Left cardiac atrium (tissue), 4 donors: ENCODE measurements around the gene PARD3B. TPM values are rescaled to one million over a fixed set of nuclear protein-coding genes. Genes with fewer than 3 reads are reported as not detected.

Experiments
- ATAC-seq, 2 donors: fragments of 200-7000 bp; cut with Tn5 transposase; one replicate each; pipeline ENCODE4 v1.9.1; 2020; ENCODE audit warnings: mild to moderate bottlenecking in 2 of 2, moderate library complexity in 2 of 2
- DNase-seq: peaks from one replicate; pipeline ENCODE4 v3.0.0-alpha.2; 2020
- intact Hi-C, 2 donors: fragments of 100-400 bp; cut with DNase I; formaldehyde crosslinking; loops; one replicate each; pipeline versions ENCODE4 v1.14.1 to v1.15.1; 2022 to 2023
- total RNA-seq, 2 donors: library from RNA; stranded (reverse); fragmentation: NEBNext Ultra II Directional; extraction: Animal tissue kit (Norgen Biotek cat#: 25700); gene quantifications; one replicate each; pipeline ENCODE4 v1.2.1, GENCODE V29; 2021
- donor health status: DM: no; HTN: yes; CAD: no.
- donor health status: DM: no; HTN: yes; CAD: no; lungs with severe emphysema.
- donor health status: DM: yes; HTN: yes; CAD: no.
- donor health status: Dilated cardiomyopathy.

Gene PARD3B
- total RNA-seq, 2 donors from 2014 or later: 12.5 to 12.6 TPM

DNA sequence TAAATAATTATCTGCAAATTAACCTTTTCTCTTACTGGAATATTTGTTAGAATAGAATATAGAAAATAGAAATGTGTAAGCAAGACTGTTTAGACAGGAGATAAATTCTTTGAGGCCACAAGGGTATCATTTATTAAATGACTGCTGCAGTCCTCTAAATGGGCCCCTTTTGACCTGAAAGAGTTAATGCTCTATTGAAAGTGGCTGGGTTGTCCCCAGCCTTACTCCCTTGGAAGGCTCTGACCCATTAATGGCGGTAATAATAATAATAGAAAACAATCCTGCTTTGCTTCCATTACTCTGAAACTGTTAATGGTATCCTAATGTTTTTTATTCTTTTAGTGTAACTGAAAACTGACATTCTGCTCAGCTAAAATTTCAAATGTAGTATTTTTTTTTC is 739.1 kb downstream of the PARD3B start:
- no peak for DNase-seq
- ATAC-seq: no peak
- intact Hi-C loops: no loop called here

DNA sequence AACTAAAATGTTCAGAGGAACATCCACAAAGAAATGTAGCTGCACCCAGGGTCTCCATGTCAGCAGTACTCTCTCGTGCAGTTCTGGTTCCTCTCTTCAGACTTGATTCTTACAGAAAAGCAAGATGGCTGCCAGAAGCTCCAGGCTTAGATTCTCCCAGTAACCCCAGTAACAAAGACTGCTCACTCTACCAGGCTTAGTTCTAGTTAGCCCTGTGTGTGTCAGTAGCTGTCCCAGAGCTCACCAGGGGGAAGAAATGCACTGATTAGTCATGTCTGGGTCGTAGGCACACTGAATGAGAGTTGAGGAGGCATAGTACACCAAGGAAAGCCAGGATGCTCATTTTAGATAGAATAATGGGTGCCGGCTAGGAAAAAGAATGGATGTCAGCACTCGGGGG is 742.0 kb downstream of the PARD3B start:
- intact Hi-C loops: no loop called here
- DNase-seq (no peak), ATAC-seq (no peak)

DNA sequence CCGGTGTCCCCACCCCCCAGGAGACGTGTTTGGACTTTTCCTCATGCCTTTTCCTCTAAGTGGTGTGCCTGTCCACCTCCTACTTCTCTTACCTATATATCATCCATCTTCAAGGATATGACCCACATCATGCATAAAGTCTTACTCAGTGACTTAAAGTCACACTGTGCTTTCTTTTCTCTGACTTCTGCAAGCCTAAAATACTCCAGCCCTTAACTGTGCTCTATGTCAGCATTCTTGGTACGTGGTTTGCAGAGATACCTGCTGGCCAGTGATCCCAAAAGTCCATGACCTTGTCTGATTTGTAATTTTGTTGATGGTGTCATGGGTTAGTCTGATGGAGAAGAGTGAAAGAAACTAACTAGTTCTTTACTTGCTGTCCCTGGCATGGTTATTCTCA is 743.4 kb downstream of the PARD3B start:
- ATAC-seq: no peak
- no peak for DNase-seq
- intact Hi-C loops: no loop called here

DNA sequence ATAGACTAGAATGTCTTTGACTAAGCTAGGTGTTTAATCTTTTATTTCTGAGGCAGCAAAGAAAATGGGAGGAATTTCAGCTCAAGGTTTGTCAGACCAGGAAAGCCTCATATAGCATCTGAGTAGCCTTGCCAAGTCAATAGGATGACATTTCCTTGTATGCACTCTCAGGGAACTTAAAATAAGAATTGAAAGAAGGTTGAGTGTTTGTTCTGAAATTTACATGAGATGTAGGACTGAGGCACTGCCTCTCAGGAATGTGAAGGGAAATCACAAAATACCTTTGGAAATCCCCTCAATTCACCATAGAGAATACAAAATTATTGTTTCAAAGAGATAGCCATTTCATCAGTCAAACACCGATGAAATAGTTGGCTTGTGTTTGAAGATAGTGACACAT is 745.0 kb downstream of the PARD3B start:
- no peak for DNase-seq
- intact Hi-C loops: no loop called here
- ATAC-seq: no peak

DNA sequence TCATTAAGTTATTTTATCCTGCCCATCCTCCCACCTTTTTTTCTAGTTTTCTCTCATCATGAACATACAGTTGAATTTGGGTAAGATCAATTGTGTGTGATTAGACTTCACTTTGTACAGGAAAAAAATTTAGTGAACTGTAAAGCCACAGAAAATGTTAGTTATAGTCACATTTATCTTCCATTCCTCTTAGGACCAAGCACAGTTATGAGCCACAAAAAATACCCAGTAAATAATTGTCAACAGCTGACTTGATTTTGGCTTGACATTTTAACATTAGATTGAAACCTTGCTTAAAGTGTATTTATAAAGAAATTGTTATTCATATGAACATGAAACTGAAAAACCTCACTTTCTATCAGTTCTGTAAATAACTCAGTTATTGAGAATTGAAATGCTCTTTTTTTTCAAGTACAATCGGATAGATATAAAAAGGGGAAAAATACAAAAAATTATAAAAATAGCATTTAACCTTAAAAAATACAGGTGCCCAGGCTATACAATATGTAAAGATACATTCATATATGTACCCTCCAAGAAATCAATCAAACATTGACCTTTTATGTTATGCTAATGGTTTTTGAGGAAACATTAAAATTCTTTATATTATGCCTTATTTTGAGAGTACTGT is 747.5 kb downstream of the PARD3B start:
- intact Hi-C loops: no loop called here
- no peak for ATAC-seq
- no peak for DNase-seq

DNA sequence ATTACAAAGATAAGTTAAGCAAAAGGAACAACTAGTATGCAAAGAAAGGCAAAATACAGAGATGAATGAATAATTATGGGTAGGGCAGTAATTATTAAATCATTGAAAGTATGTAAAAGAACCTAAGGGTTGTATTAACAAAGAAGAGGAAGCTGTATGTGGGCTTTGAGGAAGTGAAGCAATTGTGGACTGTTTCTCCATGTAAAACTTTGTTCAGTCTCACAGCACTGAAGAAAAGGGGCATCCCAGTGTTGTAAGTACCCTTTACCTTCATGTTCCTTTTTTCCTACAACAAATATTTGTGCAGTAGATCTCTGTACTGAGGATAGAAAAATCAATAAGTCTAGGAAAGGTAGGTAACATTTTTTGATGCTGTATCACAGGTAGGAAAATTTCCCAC is 748.3 kb downstream of the PARD3B start:
- DNase-seq (no peak), ATAC-seq (no peak)
- intact Hi-C loops: no loop called here

DNA sequence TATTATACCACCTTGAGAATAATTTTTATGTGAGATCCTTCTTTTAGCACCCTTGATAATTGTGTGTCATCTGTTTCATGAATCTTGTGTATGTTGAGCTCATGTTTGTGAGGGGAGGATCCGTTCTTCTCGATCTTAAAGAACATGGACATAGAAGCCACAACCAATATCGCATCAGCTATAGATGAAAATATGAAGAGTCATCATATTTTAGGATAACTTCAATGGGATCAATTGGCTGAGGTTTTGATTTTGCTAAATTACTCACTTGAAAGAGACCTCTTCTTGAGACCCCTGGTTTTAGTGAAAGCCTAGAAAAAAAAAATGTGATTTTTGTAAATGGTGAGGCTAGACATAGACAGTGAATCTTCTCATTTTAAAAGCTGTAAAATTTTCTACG is 751.7 kb downstream of the PARD3B start:
- intact Hi-C loops: no loop called here
- DNase-seq: no peak
- ATAC-seq: no peak

DNA sequence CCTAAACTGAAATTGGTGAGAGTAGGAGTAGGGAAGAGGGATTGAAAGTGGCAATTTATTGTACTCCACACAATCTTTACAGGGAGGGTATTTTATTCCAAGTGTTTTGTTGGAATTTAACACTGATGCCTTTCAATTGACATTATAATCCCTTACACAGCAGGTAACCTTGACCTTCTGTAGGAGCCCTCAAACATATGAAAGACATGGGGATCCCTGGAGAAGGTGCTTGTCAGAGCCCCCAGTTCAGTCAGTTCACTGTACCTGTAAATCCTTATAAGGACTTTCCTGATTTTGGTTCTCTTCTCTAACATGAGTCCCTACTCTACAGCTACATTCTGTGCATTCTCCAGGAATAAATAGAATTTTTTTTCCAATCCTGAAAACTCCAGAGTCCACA is 752.1 kb downstream of the PARD3B start:
- intact Hi-C loops: no loop called here
- DNase-seq (no peak), ATAC-seq (no peak)

DNA sequence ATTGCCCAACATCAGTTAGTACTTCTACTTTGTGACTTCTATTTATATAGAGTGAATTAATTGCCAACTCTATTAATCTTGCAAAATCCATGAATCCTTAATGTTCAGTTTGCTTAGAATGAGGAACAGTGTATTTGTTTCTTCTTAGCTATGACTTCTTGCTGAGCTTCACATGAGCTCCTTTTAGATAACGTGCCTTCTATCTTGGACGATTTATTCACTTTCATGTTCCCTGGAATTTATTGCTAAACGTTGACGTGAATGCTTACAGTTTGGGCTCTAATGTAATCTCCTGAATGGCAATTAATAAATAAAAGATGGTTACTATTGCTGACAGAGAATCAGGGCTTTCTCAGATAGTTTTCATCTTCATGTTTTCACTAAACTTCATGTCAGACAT is 752.6 kb downstream of the PARD3B start:
- no peak for ATAC-seq
- intact Hi-C loops: no loop called here

DNA sequence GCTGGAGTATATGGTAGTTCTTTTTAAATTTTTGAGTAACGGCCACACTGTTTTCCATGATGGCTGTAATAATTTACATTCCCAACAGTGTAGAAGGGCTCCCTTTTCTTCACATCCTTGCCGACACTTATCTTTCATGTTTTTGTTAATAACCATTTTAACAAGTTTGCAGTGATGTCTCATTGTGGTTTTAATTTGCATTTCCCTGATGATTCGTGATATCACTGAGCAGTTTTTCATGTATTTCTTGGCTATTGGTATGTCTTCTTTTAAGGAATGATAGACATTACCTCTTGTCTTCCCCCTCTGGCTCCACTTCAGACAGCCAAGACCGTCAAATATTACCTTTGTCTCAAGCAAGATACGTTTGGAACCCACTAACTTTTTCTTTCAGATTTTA is 765.9 kb downstream of the PARD3B start:
- DNase-seq (no peak), ATAC-seq (no peak)
- intact Hi-C loops: no loop called here

More for the DNA sequence above, 752.6 kb downstream of the PARD3B start:
- no peak for DNase-seq

DNA sequence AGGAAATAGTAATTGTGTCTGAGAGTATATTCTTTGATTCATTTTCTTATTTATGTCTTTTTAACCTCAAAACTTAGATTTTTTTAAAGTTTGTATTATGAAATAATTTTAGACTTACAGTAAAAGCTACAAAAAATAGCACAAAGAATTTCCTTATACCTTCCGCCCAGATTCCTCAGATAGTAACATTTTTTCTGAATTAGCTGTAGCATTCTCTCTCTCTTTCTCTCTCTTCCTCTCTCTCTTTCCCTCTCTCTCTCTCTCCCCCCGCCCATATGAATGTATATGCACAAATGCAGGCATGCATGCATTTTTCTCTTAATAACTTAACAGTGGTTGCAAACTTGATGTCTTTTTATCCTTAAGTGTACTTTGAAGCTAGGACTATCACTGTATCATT is 776.0 kb downstream of the PARD3B start:
- ATAC-seq (no peak), DNase-seq (no peak)
- intact Hi-C loops: no loop called here

DNA sequence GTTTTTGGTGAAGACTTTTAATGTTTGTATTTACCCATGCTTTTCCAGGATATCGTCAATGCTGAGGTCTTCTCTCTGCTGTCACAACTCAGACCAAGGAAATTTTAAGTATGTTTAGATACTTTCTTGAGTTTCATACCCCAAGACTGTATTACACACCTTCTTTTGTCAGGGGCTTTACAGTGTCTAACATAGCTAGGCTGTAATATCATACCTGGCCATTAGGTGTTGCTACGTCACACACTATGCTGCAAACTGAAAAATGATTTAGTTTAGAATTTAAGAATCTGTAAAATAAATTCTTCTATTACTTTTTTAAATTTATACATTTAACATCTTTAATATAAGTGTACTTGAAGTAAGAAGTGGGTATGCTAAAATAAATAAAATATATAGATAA is 778.7 kb downstream of the PARD3B start:
- no peak for DNase-seq
- intact Hi-C loops: no loop called here
- no peak for ATAC-seq

DNA sequence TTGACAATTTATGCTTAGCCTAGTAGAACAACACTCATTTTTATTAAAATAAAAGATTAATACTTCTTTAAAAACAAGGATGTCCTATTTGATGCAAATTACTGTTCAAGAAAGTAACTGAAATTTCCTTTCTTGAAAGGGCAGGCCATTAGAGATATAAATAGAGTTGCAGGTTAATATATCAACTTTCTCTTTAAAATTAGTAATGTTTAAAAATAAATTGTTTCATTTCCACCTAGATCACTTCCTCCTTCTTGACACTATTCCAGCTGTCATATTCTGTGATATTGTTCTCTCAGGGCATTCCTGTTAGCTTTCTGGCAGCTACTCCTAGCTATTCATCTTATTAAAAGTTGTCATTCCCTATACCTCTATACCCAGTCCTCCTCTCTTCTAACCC is 779.1 kb downstream of the PARD3B start:
- ATAC-seq (no peak), DNase-seq (no peak)
- intact Hi-C loops: no loop called here

DNA sequence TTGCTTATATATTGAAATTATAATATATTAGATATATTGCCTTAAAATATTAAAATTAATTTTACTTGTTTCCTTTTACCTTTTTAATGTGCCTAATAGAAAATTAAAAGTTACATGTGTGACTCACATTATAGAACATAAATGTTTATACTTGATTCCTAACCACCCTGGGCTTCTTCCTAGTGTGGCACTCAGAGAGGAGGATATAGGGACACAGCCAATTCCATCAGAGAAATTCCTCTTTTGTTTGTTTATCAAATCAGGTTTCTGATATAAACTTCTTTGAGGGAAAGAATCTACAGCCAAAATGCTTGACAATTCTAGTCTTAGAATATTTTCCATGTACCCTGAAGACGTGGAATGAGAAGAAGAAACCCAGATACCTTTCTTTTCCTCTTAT is 788.1 kb downstream of the PARD3B start:
- intact Hi-C loops: no loop called here
- DNase-seq: no peak
- ATAC-seq: no peak

DNA sequence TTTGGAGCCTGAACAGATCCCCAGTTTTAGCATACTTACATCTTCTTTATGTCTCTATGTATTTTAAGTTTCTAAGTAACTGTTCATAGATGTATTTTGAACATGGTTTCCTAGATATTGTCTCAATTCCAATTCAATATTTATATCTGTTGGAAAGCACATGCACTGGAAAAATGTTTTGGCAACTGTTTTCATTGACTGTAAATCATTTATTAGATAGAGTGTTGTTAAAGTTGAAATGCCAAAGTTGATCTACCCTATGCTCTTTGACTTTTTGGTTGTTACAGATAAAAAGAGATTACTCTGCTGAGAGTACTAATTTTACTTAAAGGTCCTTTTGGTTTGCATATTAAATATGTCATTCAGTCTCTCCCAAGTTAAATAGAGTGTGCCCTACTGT is 792.0 kb downstream of the PARD3B start:
- DNase-seq (no peak), ATAC-seq (no peak)
- intact Hi-C loops: no loop called here

DNA sequence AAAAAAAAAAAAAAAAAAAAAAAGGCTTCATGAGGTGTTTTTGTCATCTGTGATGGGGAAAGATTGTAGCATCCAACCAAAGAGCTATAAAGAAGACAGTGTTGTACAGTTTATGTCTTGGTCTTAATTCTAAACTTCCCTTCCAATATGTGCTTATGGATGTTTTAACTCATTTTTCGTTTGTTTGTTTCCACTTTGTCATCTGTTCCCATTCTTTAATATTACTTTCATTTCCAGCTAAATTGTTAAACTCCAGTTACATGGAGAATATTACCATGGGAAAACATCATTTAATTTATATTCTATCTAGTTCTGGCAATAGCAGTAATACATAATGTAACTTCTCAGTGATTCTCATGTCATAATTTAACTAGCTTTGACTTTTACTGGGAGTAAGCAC is 792.9 kb downstream of the PARD3B start:
- DNase-seq: no peak
- no peak for ATAC-seq
- intact Hi-C loops: no loop called here

DNA sequence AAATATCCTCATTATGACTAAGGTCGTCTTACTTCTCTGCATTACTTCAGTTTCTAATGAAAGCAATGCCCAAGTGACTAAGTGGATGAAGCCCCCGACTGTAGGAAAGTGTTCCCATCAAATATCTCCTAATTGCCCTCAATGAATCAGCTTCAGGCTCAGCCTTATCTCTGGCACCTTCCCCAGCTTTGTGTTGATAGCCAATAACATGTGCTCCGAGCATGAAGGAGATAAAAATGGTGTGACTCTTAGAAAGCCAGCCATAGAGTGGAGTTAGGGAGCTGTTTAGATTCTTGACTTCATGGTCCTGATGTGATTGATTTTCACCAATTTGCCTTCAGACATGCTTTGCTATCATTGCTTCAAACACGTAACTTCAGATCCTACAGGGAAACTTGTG is 797.8 kb downstream of the PARD3B start:
- intact Hi-C loops: no loop called here
- DNase-seq: no peak

DNA sequence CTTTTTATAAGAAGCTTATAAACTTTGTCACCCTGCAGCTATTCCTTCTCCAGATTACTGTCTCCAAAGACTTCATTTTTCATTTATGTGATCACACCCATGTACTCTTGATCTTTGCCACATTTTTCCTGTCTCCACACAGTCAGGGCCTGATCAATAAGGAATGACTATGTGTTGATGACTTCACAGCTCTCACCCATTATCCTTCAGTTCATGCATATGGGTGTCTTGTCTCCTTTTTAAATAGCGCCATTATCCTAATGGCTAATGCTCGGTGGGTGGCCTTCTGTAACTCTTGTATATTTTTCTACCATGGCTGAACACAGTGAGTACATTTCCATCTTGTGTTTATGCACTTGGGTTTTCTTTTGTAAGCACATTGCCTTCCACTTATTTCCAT is 801.4 kb downstream of the PARD3B start:
- intact Hi-C loops: no loop called here
- no peak for ATAC-seq
- DNase-seq: no peak

More for the DNA sequence above, 797.8 kb downstream of the PARD3B start:
- ATAC-seq: peak in 1 of 2 donors; percentile 54

DNA sequence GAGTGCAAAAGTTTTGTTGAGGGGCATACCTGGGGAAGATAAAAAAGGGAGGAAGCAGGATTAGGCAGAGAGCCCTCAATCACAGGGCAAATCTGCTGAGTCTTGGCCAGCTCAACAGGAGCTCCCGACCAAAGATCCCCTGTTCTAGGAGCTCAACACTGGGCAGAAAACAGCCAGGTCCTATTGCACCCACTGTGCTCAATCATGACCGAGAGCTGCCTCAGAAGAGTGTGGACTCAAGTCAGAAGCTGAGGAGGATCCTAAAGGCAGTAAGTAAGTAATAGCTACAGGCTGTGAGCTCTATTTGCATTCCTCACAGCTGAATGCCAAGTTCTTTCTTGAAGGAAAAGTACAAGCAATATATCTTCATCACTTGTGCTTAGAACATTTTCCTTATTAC is 802.6 kb downstream of the PARD3B start:
- ATAC-seq (peak in 1 of 2 donors; percentile 43), DNase-seq (no peak)
- intact Hi-C loops: no loop called here

DNA sequence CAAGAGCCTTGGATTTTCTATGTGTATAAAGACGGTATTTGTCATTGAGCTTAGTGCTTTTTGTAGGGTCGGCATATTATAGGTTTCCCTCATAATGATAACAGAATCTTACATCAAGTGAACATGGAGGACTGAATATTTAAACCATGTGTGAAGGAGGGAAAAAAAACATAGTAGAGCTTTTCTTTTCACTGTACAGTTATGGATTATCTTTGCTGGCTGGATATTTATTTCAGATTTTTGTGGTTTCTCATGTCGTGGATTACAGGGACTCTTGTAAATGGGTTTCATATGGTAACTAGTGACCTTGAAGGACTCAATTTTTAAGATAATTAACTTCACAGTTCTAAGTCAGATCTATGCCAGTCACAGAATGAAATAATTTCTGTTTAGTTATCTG is 806.8 kb downstream of the PARD3B start:
- intact Hi-C loops: no loop called here
- DNase-seq (no peak), ATAC-seq (no peak)

DNA sequence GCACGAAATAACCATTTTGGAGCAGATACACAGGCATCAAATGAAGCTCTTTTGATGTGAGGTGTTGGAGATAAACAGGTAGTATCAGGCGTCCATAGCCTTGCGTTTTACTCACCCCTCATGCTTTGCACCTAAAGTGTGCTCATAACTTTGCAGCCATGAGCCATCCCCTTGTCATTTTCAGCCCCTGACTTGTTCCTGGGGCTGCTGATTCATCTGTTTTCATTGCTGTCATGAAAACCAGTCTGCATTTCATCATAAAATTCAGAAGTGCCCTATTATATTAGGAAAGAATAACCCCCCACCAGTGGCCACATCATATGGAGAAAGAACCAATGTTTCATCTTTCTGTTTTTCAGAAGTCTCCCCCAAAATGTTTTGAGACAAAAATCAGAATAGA is 807.3 kb downstream of the PARD3B start:
- ATAC-seq (no peak), DNase-seq (no peak)
- intact Hi-C loops: no loop called here

DNA sequence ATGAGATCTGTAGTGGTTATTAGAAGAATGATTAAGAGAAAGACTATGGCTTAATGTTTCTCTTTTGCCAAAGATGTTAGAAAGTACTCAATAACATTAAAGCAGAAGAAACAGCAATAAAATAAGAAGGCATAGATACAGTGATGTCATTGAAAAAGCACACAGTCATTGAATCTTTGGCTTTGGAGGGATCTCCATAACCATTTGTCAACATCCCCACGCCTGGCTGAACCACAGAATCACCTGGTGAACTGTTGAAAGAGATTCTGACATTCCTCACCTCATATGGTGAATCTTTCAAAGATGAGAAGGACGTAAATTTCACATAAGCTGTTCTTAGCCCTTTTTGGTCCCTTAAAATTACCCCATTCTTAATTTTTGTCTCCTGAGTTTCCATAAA is 812.5 kb downstream of the PARD3B start:
- ATAC-seq (no peak), DNase-seq (no peak)
- intact Hi-C loops: no loop called here
